ENCODE data around the gene TRIM72. TPM values are rescaled to one million over a fixed set of nuclear protein-coding genes. Genes with fewer than 3 reads are reported as not detected.
A peak's percentile ranks its signal among the peaks of the same experiment; 100 is the strongest.

TRIM72 gene
- total and polyA plus RNA-seq, 9 of the 15 experiments (the other 6 are each of a cell fraction or from before 2014, with no cell fraction given), result under 0.01 TPM; not detected in 8

GRCh38 chr16:31215287-31216162 lies 1.6 kb downstream of the TRIM72 start (continued):
- TF ChIP-seq PRDM10 (IDR thresholded peaks at IDR 0.05; ENCODE audit: partially characterized antibody) (peak; percentile 98), RNF2 (IDR thresholded peaks at IDR 0.05) (no peak), ATF3 (IDR thresholded peaks at IDR 0.05) (no peak), ATF3 (CRISPR knock-in tag; conservative IDR thresholded peaks at IDR 0.05) (no peak), PHB (CRISPR knock-in tag; IDR thresholded peaks at IDR 0.05) (no peak), ETV5 (CRISPR knock-in tag; IDR thresholded peaks at IDR 0.05; ENCODE audit: low read depth) (peak; percentile 22; the same call in 1 of the 2 replicates), ZNF695 (CRISPR knock-in tag; IDR thresholded peaks at IDR 0.05) (no peak), ZC3H8 (IDR thresholded peaks at IDR 0.05) (no peak), KLF1 (tag; IDR thresholded peaks at IDR 0.05) (0 out of 2 replicates have a peak, but pooled peaks have one; percentile 41), PHF8 (IDR thresholded peaks at IDR 0.05; ENCODE audit: borderline replicate concordance, low read length) (peak; percentile 64; the same call in 1 of the 2 replicates), GTF2F1 (IDR thresholded peaks at IDR 0.05; ENCODE audit: low read depth, low read length) (no peak), PATZ1 (CRISPR knock-in tag; IDR thresholded peaks at IDR 0.05; ENCODE audit: borderline replicate concordance) (no peak), STAT5B (CRISPR knock-in tag; IDR thresholded peaks at IDR 0.05) (no peak), ATF4 (CRISPR knock-in tag; IDR thresholded peaks at IDR 0.05) (no peak), PTBP1 (IDR thresholded peaks at IDR 0.05; ENCODE audit: low read depth, low read length) (no peak), ARID2 (IDR thresholded peaks at IDR 0.05) (no peak), NKRF (IDR thresholded peaks at IDR 0.05; ENCODE audit: borderline replicate concordance) (no peak), RFX1 (IDR thresholded peaks at IDR 0.05) (no peak)

Data from K562 (cell line).